Activated CD4-positive, alpha-beta T cell treated with anti-CD3 and anti-CD28 coated beads for 4 hours (primary cell): ENCODE results near the gene KLF16.
"Not testable (repeated sequence)": the region's sequence is repeated elsewhere in the genome, so short reads cannot be mapped to it uniquely, and the experiment has no call there.

Source experiments
- DNase-seq, 2 donors: peaks; one replicate each; pipeline ENCODE4 v3.0.0-alpha.2; 2020

The KLF16 gene

DNA sequence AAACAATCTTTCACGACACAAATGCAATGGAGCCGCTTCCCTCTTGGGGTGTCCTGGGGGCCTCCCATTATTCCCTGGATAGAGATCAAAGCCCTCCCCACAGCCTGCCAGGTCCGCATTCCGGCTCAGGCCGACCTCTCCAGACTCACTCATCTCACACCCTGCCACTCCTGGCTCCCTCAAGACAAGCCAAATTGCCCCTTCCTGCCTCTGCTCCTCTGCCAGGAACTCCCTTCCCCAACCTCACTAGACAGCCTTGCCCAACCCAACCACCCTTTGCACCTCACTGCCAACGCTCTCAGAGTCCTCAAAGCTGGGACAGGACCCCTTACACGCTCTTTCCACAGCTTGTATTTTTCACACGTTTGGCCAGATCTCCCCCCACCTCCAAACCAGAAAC lies 20.4 kb upstream of the KLF16 start:
- DNase-seq, result no peak

DNA sequence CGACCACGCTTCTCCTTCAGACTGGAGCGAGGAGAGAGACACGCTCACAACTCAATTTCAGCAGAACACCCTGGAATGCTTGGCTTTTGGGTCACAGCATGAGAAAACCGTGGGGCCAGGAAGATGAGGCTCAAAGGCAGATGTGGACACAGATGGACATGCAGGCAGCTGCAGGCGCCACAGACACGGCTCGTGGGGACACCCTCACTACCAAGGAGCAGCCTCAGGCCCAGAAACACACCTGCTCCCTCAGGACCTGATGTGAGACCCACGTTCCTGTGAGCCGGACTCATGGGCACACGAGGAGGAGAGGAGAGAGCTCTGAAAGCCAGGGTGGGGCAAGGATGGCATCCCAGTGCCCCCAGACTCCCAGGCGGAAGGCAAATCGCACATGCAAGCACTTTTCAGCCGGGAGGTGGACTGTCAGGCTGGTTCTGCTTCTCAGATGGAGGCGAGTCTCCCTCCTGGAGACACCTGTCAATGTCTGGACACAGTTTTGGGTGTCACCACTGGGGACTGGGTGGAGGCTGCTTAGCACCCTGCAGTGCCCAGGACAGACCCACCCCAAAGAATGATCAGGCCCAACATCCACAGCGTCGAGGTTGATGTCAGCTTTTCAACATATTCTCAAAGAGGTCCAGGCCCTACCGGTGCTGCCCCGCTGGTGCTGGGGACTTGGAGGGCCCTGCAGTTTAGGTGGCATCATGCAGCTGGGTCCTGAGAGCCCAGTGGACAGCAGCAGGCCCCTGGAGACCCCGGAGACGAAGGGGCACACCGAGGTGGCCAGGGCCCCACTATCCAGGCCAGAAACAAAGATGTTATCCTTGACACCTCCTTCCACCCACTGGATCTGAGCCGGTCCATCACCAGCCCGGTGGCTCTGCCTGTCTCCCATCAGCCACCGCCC lies 19.7 kb upstream of the KLF16 start:
- DNase-seq, result no peak

DNA sequence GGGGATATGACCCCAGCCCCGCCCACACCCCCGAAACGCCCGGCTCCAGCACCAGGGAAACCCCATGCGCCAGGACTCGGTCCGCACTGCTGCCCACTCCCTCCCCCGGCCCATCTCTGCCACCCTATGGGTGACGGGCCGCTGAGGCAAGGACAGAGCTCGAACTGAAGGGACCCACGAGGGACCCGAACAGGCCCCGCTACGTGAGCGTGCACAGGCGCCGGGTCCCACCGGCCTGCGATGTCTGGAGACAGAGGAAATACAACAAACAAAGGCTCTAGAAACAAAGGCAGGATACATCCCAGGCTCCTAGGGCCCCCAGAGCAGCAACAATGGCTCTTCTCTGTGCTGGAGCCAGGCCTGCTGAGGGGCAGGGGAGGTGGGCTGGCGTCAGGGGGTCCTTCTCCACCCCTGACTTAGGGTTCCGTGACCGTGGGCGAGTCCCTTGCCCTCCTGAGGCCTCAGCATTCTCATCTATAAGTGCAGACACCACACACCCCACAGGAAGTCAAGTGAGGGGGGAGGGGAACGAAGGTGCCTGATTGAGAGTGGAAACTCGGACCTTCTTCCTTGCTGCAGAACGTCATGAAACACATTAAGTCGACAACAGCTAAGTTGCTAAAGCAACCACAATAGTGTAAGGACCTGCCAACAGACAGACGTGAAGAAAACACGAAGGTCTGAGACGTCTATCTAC lies 18.9 kb upstream of the KLF16 start:
- peak; percentile 63 to 67 for DNase-seq

DNA sequence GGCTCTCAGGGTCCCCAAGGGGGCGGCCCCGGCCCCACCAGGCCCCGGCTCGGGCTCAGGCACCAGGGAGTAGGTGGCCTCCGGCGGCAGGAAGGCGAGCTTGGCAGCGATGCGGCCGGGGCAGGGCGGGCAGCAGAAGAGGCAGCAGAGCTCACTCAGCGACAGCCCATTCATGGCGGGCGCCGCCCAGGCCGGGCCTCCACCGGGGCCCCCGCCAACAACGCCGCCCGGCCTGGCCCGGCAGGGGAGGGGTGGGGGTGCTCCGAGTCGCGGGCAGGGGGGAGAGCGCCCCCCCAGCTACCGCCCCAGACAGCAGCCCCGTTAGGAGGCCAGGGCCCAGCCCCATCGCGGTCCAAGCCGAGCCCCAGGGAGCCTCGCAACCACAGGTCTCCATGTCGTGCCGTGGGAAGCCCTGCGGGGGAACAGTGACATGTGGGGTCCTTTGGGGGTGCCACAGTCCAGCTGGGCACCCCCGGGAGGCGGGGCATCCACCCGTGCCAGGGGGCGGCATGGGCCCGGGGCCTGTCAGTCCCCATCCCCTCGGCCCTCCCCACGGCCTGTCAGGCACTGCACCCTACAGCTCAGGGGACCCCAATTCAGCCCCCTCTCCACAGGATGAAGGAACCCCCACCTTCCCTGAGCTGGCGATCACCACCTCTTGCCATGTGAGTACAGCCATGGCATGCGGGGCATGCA lies 18.2 kb upstream of the KLF16 start:
- DNase-seq, result not testable (repeated sequence)

DNA sequence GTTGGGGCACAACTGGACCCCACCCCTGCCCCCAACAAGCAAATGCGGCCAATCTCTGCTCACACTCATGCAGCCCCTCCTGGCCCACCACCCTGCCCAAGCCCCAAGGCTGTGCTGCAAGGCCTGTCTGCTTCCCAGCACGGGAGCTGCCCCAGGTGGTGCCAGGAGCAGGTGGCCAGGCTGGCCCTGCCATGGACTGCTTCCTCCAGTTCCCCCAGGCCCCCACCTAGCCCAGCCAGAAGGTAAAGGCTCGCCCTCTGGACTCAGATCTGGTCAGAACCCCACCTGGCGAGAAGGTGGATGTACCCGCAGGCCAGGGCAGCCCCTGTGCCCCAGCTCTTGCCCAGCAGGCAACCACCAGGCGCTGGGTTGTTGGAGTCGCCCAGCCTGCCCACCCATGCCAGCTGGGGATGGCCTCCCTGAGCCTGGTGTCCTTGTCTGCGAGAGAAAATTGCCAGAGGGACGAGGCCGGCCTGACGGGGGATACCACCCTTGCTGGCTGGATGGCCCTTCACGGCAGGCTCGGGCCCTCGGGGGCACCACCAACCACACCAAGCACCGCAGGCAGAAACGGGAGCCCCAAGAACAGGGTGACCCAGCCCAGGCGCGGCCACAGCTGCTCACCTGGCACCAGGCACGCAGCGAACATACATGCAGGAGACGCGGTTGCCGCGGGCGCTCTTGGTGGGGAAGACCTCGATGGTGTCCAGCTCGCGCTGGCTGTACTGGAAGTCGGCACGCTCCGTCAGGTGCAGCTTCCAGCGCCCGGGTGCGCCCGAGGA lies 17.4 kb upstream of the KLF16 start:
- no peak for DNase-seq

DNA sequence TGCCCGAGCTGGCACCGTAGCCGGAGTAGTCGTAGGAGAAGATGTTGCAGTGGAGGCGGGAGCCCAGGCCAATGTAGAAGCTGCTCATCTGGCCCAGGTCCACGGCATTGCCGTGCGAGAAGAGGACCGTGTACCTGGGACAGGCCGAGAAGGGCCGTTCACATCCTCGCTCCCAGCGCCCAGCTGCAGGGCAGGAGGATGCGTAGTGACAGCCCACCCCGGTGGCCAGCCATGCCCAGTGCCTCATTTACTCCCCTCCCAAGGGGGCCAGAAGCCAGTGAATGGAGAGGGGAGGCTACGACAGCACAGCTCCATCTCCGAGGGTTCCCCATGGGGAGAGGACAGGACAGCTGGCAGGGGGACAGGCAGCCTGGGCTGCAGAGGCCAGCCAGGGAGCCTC lies 16.6 kb upstream of the KLF16 start:
- not testable (repeated sequence) for DNase-seq

DNA sequence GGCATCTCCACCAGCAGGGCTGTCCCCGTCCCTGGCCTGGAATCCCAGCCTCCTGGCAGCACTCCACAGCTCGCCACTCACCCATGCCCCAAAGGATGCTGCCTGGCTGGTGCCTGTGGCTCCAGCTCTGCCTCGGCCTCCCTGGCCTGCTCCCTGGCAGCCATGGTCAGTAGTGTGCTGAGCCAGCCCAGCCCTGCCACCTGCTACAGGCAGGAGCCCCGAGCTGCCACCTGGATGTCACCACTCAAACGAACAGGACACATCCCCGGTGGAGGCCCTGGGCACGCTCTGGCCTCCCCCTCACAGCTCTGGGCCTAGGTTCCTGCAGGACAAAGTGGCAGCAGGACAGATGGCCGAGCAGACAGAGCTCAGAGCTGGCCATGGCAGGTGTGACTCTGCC lies 15.2 kb upstream of the KLF16 start:
- not testable (repeated sequence) for DNase-seq

DNA sequence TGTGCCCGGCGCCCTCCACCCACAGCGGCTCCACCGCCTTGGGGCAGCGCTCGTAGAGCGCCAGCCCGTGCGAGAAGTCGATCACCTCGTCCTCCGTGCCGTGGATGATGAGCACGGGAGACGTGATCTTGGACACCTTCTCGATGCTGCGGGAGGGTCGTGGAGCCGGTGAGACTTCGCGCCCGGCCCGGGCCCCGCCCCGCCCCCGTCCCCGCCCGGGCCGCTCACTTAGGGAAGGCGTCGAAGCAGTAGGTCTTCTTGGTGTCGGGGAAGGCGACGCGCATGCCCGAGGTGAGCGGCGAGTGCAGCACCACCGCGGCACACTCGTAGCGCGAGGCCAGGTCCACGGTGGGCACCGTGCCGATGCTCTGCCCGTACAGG lies 13.9 kb upstream of the KLF16 start:
- not testable (repeated sequence) for DNase-seq

DNA sequence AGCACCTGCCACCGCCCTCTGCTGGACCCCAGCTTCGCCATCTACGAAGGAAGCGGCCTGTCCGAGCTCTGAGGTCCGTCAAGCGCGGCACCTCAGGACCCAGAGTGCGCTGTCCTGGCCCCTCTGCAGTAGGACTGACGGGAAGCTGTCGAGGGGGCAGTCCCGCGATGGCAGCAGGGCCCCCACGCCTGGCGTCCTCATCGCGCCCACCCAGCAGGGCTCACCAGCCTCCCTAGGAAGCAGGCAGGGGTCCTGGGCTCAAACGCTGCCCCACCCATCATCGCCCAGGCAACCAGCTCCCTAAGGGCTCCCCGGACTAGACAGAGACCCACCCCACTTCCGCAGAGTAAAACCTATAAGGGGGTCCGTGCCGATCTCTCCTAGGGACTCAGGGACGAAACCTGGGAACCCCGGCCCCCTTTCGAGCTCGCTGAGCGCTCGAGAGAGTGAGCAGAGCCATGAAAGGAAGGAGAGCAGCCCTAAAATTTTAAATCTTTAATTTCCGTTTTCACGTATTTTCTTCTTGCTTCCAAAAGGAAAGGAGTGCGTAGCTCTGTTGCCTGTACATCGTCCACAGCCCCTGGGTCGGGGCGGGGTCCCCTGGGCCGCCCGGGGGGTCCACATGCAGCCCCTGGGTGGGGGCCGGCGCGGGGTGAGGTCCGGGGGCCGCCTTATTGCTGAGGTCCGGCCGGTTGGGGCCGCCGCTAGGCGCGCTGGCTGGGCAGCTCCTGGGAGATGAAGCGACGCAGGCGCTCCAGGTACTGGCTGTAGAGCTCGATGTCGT lies 13.3 kb upstream of the KLF16 start:
- not testable (repeated sequence) for DNase-seq

DNA sequence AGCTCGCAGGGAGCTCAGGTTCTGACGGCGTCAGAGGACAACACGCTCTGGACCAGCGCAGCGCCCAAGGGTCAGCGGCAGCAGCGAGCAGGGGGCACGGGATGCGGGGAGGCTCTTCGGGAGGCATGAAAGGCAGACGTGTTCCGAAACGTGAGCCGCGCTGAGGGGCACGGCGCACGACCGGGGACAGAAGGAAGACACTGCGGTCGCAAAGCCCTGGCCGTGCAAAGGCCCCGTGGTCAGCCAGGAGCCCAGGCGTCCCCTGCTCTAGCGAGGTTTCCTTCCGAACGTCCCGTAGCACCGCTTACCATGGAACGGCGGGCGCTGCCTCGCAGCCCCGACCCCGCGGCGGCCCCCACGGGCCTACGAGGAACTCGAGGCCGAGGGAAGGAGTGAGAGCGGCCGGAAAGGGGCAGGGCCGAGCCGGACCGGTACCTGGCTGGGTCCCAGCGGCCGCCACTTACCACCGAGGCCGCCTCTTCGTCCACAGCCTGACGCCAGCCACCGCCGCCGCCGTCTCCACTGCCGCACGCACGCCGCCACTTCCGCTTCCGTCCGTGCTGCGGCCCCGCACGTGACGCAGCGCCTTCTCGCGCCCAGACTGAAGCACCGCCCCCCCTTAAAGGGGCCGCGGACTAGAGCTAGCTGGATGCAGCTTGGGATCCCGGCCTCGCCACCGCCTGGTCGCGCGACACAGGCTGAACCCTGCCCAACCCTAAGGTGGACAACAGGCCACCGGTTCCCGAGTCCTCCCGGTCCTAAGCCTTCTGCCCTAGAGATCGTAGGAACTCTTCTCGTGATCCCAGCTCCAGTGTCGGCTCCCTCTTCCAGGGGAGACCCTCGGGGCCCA lies 12.5 kb upstream of the KLF16 start:
- DNase-seq, result peak; percentile 80 to 83

DNA sequence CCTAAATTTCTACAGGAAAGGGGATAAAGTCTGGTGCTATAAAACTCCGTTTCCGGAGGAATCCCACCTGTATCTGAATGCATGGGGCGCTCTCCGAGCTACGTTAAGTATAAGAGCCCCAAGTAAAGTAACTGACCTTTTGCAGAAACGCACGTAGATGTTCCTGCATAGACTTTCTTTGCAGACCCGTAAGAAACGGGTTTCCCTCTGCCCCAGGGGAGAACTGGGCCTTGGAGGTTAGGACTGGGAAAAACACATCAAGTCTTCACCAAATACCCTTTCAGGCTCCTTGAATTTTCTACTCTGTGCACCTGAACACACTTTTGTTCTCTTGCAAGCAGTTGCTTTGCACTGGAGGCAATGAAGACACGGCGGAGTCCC lies 11.9 kb upstream of the KLF16 start:
- DNase-seq, result not testable (repeated sequence)

DNA sequence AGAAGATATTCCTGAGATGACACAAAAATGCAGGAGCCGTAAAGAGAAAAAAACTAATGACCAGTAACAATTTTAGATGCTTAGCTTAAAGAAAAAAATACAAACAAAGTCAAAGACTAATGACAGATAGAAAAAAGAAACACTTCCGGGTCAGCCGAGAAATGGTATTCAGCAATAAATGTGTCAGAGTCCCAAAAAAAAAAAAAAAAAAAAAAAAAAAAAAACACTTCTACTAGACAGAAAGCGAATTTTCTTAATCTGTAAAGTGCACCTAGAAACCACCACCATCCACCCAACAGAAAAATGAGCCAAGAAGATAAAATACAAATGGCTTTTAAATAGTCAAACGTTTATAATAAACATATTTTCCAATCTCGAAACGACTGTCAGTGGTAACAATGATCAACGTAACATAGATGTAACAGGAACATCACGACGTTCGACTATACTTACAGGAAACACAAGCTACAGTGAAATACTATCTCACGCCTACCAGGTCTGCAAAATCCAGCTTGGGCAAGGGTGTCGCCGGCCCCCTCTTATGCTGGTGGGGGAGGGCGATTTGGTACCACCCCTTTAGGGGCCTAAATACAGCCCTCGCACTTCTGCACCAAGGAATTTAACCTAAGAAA lies 11.3 kb upstream of the KLF16 start:
- DNase-seq, result no peak

DNA sequence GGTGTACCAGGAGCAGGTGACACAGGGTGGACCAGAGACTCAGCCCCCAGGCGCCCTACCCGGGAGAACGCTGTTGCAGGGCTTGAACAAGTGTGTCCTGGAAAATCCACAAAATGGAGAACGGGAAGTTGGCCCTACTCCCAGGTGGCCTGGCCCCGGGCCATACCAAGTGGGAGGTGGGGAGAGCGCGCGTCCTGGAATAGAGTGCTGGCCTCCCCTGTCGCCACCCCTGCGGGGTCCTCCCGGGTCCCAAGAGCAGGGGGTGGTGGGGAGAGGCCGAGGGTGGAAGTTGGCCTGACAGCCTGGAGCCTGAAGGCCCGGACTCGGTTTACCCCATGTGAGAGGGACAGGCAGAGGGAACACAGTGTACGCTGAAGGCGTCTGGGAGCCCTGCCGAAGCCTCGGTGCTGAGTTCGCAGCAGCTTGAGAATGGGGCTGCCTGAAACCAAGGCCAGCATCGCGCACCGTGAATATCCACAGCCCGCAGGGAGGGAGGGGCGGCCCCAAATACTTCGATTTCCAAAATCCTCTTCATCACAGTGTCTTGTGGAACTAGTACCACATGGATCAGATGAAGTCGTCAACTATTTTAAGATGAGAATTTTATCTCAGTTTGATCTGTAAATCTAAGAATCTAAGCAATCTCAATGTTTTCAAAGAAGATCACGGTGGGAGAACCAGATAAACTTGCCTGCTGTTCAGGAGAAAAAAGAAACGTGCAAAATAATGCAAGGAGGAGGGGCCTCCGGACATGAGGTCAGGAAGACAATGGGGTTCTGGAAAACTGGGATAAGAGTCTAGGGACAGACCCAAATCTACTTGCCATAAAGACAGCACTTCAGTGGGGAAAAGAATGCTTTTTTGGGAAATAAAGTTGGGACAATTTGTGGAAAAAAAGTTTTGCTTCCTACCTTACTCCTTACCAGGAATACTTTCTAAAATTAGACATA lies 10.4 kb upstream of the KLF16 start:
- no peak for DNase-seq

DNA sequence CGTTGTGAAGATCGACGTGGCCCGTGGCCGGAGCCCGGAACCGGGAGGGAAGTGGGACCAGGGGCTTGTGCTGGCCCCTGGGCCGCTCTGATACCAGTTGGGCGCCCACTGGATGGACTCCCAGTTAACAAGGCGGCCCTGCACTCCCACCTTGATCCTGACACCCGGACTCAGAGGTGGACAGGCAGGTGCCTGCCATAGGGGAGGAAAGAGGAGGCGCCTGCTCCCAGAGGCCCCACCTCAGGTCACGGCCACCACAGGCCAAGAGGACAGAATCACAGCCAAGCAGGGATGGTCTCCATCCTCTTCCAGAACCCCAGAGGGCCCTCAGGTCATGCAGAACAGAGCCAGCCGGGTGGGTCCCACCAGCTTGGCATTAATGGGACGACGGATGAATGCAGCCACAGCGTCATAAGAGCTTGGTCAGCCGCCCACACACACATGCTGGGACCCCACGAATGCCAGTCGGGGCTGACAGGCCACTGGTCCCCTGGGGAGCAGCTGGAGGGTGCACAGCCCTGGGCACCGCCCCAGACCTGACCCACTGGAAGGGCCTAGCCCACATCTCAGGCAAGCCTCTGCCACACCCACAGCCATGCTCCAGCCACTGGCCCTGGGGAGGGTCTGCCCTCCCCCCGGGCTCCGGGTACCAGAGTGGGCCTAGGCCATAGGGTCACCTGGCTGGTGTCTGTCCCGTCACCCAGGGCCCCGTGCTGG lies 9.6 kb upstream of the KLF16 start:
- DNase-seq, result no peak

DNA sequence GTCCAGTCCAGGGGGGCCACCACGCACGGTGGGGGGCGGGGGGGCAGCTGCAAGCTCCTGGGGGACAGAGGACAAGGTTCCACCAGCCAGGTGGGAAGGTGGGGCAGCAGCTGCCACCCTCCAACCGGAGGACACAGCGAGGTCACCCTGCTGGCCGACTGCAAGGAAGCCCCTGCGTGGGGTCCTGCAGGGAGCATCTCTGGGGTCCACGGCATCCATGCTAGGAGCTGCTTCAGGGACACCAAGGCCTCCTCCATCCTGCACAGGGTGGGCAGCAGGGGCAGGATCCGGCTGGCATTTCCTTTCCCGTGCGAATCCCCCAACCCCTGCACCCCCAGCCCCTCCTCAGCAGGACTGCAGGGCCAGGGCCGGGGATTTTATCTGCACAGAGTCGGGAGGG lies 8.3 kb upstream of the KLF16 start:
- no peak for DNase-seq

DNA sequence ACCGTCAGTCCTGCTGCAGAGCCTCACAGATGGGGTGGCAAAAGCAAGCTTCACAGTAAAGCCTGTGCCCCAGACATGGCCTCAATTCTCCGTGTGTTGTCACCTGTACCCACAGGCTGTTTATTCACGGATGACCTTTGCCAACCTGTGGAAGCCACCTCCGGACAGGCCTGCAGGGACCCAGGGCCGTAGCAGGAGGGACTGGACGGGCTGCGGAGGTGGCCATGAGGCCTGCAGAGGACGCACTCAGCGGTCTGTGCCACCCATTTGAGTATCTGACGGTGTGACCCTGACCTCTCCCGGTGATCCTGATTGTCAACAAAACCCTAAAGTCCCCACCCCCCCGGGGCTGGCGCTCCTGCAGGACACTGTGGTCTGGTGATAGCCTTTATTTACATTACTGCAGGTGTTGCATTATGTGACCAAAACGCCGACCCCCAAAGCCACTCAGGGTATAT lies 7.8 kb upstream of the KLF16 start:
- no peak for DNase-seq

DNA sequence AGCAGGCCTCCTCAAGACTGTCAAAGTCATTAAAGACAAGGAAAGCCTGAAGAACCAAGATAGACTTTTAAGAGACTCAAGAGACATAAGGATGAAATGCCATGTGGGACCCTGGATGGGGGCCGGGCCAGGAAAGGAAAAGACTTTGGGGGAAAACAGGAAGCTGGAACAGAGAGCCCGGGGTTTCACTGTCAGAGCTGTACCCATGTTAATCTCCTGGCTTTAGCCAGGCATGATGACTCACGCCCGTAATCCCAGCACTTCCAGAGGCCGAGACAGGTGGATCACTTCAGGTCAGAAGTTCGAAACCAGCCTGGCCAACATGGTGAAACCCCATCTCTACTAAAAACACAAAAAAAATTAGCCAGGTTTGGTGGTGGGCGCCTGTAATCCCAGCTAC lies 5.6 kb upstream of the KLF16 start:
- no peak for DNase-seq

DNA sequence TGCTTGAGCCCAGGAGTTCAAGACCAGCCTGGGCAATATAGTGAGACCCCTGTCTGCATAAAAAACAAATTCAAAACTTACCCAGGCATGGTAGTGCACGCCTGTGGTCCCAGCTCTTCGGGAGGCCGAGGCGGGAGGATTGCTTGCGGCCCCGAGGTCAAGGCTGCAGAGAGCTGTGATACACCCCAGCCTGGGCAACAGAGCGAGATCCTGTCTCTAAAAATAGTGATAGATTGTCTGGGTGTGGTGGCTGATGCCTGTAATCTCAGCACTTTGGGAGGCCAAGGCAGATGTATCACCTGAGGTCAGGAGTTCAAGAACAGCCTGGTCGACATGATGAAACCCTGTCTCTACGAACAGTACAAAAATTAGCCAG lies 4.0 kb upstream of the KLF16 start:
- no peak for DNase-seq
